Left hindlimb (tissue), 1 donor: ENCODE results near the gene CSF2.
A peak's percentile ranks its signal among the peaks of the same experiment; 100 is the strongest.

Experiments
- DNase-seq: peaks from one replicate; pipeline ENCODE4 v3.0.0-alpha.2; 2018

Gene CSF2

GRCh38 chr5:132070460-132071337, 2.9 kb upstream of the CSF2 start:
- no peak for DNase-seq

DNA sequence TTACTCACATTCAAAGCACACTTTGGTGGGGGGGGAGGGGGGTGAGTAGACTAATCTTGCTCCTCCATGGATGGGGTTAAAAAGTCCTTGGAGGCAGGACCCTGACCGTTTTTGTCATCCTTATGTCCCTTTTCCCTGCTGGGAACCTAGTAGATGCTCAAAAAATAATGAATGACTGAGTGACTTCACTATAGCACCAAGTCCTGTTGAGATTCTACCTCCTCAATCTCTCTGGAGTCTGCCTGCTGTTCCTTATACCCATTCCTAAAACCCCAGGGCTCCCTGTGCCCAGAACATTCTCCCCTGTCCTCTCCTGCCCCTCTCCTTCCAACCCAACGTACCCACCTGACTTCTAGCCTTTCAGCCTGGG, 2.3 kb upstream of the CSF2 start:
- no peak for DNase-seq

- no peak for DNase-seq
Observed at GRCh38 chr5:132072070-132072469, 1.5 kb upstream of the CSF2 start.

DNA sequence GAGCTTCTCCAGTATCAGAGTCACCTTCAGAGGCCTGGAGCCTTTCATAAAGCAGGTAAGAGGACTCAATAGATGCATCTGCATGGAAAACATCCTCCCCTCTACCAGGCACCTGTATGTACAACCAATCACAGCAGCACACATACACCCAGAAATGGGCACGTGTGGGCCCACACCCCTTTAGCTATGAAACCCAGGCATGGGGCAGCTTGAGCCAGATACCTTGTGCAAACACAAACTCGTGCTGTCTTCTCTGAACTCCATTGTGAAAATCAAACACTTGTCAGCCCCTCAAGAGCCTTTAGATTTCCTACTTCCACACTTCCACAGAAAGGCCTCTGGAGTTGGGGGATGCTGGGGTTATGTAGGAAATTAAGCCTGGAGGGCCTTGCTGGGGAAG, 1.1 kb upstream of the CSF2 start:
- no peak for DNase-seq

DNA sequence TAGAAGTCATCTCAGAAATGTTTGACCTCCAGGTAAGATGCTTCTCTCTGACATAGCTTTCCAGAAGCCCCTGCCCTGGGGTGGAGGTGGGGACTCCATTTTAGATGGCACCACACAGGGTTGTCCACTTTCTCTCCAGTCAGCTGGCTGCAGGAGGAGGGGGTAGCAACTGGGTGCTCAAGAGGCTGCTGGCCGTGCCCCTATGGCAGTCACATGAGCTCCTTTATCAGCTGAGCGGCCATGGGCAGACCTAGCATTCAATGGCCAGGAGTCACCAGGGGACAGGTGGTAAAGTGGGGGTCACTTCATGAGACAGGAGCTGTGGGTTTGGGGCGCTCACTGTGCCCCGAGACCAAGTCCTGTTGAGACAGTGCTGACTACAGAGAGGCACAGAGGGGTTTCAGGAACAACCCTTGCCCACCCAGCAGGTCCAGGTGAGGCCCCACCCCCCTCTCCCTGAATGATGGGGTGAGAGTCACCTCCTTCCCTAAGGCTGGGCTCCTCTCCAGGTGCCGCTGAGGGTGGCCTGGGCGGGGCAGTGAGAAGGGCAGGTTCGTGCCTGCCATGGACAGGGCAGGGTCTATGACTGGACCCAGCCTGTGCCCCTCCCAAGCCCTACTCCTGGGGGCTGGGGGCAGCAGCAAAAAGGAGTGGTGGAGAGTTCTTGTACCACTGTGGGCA, 642 bp downstream of the CSF2 start:
- no peak for DNase-seq

- no peak for DNase-seq
Observed at GRCh38 chr5:132074772-132075718, 1.5 kb downstream of the CSF2 start.

GRCh38 chr5:132075719-132076077, 2.1 kb downstream of the CSF2 start:
- no peak for DNase-seq

DNA sequence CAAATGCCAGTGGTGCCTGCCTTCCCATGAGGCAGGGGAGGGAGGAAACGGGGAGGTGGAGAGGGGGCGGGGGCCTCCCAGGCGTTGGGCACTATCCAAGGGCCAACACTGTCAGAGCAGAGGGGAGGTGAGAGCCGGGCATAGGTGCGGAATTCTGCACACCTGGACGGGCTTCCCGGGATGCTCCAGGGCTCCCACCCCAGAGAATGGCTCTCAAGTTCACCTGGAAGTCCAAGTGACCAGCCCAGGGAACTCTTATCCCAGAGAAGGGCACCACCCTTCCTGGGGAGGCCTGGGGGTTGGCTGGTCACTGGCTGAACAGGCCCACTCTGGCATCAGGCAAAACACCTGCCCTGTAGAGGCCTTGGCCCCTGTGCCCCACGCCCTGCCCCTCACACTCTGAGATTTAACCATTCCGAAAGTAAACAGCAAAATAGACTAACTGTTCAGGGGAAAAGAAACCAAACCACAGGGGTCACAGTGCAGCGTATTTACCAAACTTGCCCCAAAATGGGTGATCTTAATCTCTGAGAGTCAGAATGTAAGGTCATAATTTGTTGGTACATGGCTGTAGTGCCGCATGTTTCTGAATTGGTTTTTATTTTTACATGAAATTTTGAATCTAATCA, 2.7 kb downstream of the CSF2 start:
- no peak for DNase-seq

DNA sequence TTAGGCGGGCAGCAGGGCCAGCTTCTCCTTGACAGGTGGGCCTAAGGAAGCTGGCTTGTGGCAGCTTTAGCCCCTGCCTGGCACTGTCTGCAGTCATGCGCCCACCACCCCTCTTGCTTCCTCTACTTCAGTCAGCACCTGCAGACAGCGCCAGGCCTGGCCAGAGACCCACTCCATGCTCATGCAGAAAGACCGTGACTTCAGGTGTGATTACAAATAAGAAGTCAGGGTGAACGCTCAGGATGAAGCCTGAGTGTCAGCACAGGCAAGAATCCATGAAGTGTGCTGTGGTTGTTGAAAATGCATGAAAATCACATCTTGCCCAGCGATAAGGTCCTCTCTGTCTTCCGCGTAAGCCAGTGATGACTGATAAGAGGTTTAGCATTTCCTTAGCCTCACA, 3.4 kb downstream of the CSF2 start:
- no peak for DNase-seq

GRCh38 chr5:132079081-132079480, 5.5 kb downstream of the CSF2 start:
- DNase-seq, result no peak

DNA sequence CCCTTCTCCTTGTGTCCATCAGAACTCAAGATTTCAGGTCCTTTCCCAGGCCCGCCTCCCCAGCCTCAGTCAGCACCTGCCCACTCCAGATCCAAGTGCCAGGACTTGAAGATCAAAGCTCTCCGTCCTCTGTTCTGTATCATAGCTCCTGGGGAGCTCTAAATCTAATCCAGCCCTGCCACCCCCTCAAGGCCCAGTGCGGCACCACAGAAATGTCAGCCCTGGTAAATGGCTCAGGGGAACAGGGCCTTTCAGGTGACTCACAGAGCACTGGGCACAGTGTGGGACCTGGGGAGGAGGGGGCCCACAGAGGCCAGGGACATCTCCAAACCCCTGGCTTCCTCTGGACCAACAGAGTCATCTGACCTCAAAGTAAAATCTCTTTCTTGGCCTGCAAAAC, 6.0 kb downstream of the CSF2 start:
- DNase-seq, result no peak

DNA sequence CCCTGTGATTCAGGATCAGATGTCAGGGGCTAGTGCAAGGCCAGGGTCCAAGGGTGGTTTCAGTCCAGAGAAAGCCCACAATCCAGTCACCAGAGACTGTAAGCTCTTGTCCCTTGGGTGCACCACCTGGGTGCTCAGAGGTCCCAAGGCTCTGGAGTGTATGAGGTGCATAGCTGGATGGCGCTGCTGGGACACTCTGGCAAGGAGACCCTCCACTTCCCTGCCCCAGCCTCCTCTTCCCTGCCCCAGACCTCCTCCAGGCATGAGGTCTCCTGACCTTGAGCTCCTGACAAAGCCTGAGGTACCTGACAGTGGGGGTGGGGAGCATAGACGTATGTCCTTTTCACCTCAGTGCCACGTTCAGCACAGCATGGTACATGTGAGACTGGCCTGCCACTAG, 7.0 kb downstream of the CSF2 start:
- DNase-seq, result no peak

DNA sequence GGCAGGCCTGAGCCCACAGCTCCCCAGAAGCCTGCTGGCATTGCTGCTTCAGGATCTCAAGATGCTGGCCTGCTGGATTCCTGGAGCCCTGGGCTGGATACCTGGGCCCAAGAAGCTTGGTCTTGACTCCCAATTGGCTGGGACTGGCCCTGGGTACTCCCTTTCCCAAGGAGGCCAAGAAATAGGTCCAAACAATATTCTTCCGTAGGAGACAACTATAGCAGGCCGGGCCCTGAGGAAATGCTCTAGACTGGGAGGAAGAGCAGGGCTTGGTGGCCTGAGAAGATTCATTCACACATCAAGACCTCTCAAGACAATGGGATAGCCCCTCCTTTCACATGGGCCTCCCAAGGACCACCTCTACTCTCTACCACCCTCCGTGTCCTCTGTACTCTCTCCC, 7.9 kb downstream of the CSF2 start:
- DNase-seq, result no peak

GRCh38 chr5:132082329-132083023, 8.9 kb downstream of the CSF2 start:
- no peak for DNase-seq

DNA sequence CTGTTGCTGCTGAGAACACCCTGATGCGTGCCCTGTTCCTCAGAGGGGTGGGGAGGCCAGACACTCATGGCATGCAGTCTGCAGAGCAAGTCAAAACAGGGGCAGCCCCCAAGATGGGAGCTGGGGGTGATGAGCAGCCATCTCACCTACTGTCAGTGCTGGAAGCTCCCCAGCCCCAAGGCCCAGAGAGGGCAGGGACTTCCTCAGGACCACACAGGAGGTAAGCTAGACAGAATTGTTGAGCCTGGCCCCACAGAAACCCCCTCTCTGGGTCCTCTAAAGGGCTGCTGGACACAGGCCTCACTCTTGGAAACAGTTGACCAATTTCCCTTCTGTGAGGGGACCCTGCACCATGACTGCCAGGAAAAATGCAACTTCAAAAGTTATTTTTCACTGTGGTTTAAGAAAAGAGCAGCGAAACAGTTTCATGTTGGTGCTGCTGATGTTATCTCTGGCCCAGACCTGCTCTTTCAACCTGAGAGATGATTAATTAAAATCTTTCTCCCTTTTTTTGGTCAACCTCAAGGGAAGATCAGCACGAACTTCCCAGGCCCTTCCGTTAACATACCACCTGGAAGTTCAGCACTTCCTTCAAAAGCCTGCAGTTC, 9.6 kb downstream of the CSF2 start:
- DNase-seq, result no peak

GRCh38 chr5:132085686-132086085, 12.1 kb downstream of the CSF2 start:
- no peak for DNase-seq

- peak; percentile 60 for DNase-seq
Observed at GRCh38 chr5:132086277-132086794, 12.7 kb downstream of the CSF2 start.

DNA sequence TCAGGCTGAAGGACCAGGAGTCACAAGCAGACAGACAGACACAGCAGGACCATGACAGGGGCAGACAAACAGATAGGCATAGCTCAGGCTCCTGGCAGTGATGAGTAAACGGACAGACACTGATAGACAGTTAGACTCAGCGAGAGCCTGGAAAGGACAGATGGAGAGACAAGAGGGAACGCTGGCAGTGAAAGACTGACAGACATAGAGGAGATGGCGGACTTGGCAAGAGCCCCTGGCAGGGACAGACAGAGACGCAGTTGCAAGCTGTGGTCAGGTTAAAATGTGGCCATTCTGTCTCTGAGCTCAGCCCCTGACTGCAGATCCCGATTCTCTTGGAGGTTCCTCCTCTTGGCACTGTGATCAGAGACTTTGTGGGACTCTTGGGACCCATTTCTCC, 13.6 kb downstream of the CSF2 start:
- no peak for DNase-seq

DNA sequence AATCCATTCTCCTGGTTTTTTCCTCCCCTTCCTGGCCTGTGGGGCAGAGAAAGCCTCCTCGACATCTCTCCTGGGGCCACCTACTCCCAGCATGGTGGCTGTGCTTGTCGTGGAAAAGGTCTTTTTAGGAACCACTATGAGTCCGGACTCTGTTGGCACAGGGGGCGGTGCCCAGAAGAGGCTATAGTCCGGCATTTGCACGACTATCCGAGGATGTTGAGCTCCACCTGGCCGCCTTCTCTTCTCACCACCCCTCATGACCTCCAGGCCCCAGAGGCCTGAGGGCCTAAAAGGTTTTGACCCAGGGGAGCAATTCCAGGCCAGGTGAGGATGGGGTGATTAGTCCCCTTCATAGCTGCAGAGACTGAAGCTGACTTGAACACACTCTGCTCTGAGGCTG, 14.1 kb downstream of the CSF2 start:
- no peak for DNase-seq

DNA sequence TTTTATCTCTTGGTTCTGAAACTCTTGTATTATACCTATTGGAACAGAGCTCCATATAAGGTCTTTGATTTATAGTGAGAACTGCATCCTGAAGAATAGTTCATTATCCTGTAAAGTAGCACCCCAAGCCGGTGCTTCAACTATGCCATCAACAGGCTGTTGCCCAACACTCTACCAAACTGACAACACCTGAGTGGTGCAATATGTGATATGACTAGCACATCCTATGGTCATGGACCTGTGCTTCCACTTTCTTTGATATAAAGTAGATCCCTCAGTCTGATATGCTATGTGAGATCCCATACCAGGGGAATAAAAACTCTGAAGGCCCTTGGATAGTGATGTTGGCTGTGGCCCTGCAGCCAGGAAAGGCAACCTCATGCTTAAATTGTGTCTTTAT, 15.8 kb downstream of the CSF2 start:
- no peak for DNase-seq

GRCh38 chr5:132090107-132090506, 16.5 kb downstream of the CSF2 start:
- DNase-seq, result no peak

GRCh38 chr5:132093271-132093670, 19.7 kb downstream of the CSF2 start:
- no peak for DNase-seq
